22Rv1 (cell line): Measurements from ENCODE around the gene TWSG1.

Source experiments
- CTCF ChIP-seq: fragments of 450-650 bp; IDR thresholded peaks from 2 replicates; pipeline ENCODE4 v1.5.1; 2017; ENCODE audit warnings: mild to moderate bottlenecking
- ZFX ChIP-seq: fragments of 450-650 bp; IDR thresholded peaks from 2 replicates; pipeline ENCODE4 v1.6.1; 2017; ENCODE audit warnings: antibody characterized with exemption, borderline replicate concordance

GRCh38 chr18:9403795-9404564, 69.4 kb downstream of the TWSG1 start:
- TF ChIP-seq CTCF, result peak; percentile 21; the same call in 1 of the 2 replicates
- no peak for TF ChIP-seq ZFX
